Activated CD4-positive, alpha-beta T cell treated with anti-CD3 and anti-CD28 coated beads, Interleukin-2, amount 50 U/mL, for 24 hours (primary cell): ENCODE results near the gene MEPE.
"Not testable (repeated sequence)": the region's sequence is repeated elsewhere in the genome, so short reads cannot be mapped to it uniquely, and the experiment has no call there.

Experiments used
- DNase-seq, 2 donors: peaks; one replicate each; pipeline ENCODE4 v3.0.0-alpha.2; 2020; ENCODE audit warnings: low read depth in 1 of 2, low spot score in 1 of 2

The MEPE gene

DNA sequence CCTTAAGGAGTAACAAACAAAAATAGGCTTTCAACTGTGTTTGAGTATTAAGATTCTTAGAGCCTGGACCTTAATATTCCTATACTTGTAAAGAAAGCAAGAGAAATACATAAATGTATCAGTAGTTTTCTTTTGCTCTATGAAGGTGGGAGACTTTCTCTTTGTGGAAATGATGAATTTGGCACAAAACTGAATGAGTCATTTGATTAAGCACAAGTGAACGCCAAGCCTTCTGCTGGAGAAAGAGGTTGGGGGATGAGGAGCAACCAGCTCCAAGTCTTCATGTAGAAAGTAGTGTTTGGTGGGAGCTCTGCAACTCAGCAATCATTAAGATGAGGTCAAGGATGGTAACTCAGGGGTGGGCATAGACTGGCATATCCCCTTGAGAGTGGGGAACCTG, 49.6 kb downstream of the MEPE start:
- no peak for DNase-seq

DNA sequence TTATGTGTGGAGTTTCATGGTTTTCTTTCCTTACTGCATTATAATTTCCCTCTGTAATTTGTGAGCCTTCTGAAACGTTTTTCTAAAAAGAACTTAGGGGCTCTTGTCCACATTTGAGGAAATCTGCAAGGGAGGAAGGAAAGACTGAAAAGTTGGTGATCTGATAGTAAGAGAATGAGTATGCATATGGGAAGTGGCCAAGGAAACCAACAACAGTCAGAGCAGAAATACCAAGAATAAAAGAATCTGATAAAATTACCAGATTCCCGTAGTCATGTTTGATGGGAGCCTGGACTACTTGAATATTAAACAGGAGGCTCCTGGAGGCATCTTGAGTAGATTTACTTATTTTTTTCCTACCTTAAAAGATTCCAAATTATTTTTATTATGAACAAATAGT, 50.1 kb downstream of the MEPE start:
- no peak for DNase-seq

DNA sequence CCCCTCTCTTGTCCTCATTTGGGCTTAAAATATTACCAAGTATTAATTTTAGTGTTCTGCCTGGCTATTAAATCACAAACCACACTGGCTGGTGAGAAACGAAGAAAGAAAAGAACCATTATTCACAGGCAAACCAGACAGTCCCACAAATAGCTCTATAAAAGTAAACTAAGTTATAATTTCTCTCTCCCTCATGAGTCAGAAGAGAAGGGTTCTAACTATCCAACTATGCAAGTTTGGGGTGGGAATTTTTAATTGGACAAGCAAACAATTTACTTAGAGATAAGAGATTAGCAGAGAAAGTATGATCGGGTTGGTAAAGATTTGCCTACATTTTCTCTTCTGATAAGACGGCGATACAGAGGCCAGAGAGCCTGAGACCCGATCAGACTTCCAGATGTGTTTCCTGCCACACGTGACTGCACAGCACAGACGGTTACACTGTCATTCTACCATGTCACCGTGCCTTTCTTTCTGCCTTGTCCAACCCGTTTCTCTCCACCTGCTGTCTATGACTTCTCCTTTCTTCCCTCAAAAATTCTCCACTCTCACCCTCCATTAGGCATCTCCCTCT, 52.3 kb downstream of the MEPE start:
- no peak for DNase-seq

DNA sequence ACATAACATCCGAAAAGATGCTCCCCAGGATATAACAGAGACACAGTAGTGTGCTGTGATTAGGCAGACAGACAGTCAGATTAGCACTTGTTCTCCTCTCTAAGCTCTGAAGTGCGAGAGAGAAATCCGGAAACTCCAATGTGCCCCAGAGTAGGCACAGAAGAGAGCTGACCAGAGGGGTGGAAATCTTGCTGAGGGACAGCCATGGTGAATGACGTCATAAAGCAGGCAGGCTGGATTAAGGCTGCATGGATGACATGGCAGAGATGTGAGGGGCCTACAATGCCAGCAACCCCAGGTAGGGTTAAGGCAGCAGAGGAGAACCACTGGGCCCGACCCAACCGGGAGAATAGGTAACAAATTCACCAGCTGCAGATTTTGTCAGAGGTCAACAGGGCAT, 53.3 kb downstream of the MEPE start:
- no peak for DNase-seq

DNA sequence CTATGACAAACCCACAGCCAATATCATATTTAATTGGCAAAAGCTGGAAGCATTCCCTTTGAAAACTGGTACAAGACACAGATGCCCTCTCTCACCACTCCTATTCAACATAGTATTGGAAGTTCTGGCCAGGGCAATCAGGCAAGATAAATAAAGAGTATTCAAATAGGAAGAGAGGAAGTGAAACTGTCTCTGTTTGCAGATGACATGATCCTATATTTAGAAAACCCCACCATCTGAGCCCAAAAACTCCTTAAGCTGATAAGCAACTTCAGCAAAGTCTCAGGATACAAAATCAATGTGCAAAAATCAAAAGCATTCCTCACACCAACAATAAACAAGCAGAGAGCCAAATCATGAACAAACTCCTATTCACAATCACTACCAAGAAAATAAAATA, 58.0 kb downstream of the MEPE start:
- DNase-seq = not testable (repeated sequence)

DNA sequence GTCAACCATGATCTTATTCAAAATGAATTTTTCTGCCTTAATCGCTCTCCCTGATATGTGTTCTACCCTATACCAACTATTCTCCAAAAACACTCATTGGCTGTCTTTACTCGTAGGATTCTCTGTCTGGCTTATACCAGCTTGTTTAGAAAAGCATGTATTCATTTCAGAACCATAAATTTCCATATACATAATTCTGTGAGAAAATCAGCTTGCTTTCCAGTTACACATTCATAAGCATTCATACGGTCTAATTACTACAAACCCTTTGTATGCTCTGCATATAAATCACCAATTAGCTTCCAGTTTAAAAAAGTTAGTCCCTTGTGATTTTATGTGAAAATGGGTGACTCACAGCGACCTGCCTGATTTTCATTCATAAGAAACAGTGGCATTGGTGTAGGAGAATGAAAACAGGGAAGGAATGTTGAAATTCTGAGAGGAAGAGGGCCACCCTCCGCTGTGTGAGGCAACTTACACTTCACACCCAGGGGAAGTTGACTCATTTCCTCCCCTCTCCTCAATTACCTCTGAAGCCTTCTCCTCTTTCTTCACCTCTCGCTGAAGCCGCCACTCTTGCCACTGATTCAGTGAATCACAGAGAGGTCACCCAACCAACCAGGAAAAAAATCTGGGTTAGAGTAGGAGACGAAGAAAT, 63.3 kb downstream of the MEPE start:
- DNase-seq = peak in 1 of 2 donors; percentile 4
